Activated naive CD4-positive, alpha-beta T cell treated with anti-CD3 and anti-CD28 coated beads, Interleukin-2, amount 10 ng/mL, durations not matched to agents 7 days and 5 days (primary cell): ENCODE data around the gene DSCAML1.

ENCODE experiments used
- CTCF ChIA-PET: fragments of 350-600 bp; sonication (Branson Sonifier 250); formaldehyde crosslinking; loops from one replicate; lab custom pipeline; 2021; ENCODE audit warnings: antibody characterized with exemption; lab: Charles Lee
- DNase-seq: peaks from one replicate; pipeline ENCODE4 v3.0.0-alpha.2; 2020
- H3K27ac Mint-ChIP-seq: one replicate; pipeline ENCODE4 v1.8.0; 2021; ENCODE audit warnings: mild to moderate bottlenecking, moderate library complexity, mixed read lengths
- H3K27me3 Mint-ChIP-seq: one replicate; pipeline ENCODE4 v1.8.0; 2021; ENCODE audit warnings: mild to moderate bottlenecking, mixed read lengths
- H3K36me3 Mint-ChIP-seq: one replicate; pipeline ENCODE4 v1.8.0; 2021; ENCODE audit warnings: mixed read lengths
- H3K4me1 Mint-ChIP-seq: one replicate; pipeline ENCODE4 v1.8.0; 2021; ENCODE audit warnings: mixed read lengths
- H3K4me3 Mint-ChIP-seq: one replicate; pipeline ENCODE4 v1.8.0; 2021; ENCODE audit warnings: mild to moderate bottlenecking, moderate library complexity, mixed read lengths
- H3K9me3 Mint-ChIP-seq: one replicate; pipeline ENCODE4 v1.8.0; 2021; ENCODE audit warnings: mixed read lengths

The DSCAML1 gene

DNA sequence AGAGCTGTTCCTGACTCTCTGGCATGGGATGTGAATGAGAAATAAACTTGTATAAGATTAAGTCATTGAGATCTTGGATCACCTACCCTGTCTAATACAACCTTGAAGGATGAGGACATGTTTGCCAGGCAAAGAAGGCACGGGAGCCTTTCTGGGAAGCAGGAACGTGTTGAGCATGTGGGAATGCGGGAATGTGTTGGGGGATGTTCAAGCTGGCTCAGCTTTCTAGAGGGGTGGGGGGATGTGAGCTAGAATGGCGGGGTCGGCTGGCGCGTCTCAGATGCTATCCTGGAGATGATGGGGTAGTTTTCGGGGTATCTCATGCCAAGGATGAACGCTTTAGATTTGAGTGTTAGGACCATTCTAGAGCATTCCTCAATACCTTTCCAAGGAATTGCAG, 227.1 kb downstream of the DSCAML1 start:
- CTCF ChIA-PET: no interaction called here
- Mint-ChIP-seq H3K4me3 (no peak overlapping the region), H3K27me3 (peaks cover 26% of the 10 kb centered on the region), H3K27ac (no peak overlapping the region), H3K9me3 (no peaks in the 10 kb centered on the region), H3K4me1 (no peaks in the 10 kb centered on the region), H3K36me3 (no peaks in the 10 kb centered on the region)
- DNase-seq: no peak

DNA sequence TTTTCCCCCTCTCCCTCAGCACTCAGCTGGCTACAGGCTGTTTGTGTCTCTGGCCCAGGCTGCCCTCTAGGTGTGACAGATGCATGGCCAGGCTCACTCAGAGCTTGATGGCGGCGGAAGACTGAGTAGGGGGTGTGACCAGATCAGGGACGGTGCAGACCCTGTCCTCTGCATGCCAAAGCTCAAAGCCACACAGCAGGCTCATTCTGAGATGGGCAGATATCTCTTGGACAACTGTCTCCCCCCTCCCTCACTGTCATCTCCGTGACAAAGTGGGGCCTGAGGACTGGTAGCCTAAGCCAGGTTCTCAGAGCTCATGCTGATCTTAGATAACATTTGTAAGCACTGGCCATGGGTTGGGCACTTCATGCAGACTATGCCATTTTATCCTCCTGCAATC, 231.3 kb downstream of the DSCAML1 start:
- H3K36me3 Mint-ChIP-seq: no peaks in the 10 kb centered on the region
- no peaks in the 10 kb centered on the region for H3K4me1 Mint-ChIP-seq
- no peak for DNase-seq
- peaks cover 17% of the 10 kb centered on the region for H3K27me3 Mint-ChIP-seq
- CTCF ChIA-PET: interaction anchor here (0.6 kb wide), 1 partner anchor 90 kb away, joined by 3 read pairs; no protein-coding TSS in a partner anchor
- no peak overlapping the region for H3K27ac Mint-ChIP-seq
- no peak overlapping the region for H3K4me3 Mint-ChIP-seq
- H3K9me3 Mint-ChIP-seq: no peaks in the 10 kb centered on the region

DNA sequence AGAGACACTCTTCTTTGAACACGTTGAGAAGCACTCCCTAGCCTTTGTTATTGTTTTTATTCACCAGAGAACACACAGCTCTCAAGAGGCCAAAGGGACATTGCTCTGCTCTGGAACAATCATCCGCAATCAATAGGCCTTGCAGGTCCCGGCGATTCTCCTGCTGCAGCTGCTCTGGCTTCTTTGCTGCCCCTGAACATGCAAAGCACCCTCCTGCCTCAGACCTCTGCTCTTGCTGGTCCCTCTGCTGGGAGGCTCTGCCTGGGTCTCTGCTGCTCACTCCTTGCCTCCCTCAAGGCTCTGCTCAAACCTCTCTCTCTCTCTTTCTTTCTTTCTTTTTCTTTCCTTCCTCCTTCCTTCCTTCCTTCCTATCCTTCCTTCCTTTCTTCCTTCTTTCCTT, 232.7 kb downstream of the DSCAML1 start:
- Mint-ChIP-seq H3K4me1 (no peaks in the 10 kb centered on the region), H3K27ac (no peak overlapping the region), H3K36me3 (no peaks in the 10 kb centered on the region), H3K27me3 (peaks cover 13% of the 10 kb centered on the region), H3K4me3 (no peak overlapping the region), H3K9me3 (no peaks in the 10 kb centered on the region)
- DNase-seq: no peak
- CTCF ChIA-PET: no interaction called here

DNA sequence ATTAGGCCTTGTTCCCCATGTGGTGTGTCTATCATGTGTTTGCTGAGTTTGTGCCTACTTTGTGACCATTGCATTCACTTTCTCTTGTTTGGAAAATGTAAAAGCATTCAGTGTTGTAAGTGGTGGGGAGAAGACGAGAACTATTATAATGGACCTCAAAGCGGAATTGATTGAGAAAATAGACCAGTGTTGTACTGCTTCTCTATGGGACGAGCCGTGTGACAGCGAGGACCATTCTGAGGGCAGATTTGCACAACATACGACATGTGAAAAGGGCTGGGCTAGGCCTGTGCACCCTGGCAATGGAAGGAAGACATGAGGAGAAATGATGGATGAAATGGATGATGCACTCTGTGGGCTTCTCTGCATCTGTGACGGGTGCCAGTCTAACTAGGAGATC, 233.5 kb downstream of the DSCAML1 start:
- no peak for DNase-seq
- Mint-ChIP-seq H3K27me3 (peaks cover 12% of the 10 kb centered on the region), H3K36me3 (no peaks in the 10 kb centered on the region), H3K4me3 (no peak overlapping the region), H3K4me1 (no peaks in the 10 kb centered on the region), H3K9me3 (no peaks in the 10 kb centered on the region), H3K27ac (no peak overlapping the region)
- CTCF ChIA-PET: no interaction called here

DNA sequence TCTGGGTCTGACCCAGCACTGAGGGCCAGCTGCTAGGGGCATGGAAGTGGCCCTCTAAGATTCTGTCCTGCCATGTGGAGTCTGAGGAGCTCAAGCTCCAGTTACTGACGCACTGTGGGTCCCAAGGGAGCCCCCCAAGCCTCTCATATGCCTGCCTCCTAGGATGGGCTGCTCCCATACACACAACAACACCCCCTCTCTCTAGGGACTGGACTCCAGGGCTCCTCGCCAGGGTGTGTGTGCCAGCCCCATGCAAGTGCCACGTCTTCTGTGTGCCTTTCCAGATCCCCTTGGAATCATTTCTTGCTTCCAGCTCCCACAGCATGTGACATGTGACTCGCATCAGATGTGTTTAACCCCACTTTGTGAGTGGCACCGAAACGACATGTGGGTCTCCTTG, 234.9 kb downstream of the DSCAML1 start:
- H3K27ac Mint-ChIP-seq: no peak overlapping the region
- CTCF ChIA-PET: no interaction called here
- H3K4me1 Mint-ChIP-seq: no peaks in the 10 kb centered on the region
- H3K4me3 Mint-ChIP-seq: no peak overlapping the region
- no peaks in the 10 kb centered on the region for H3K9me3 Mint-ChIP-seq
- no peak for DNase-seq
- no peaks in the 10 kb centered on the region for H3K36me3 Mint-ChIP-seq
- peaks cover 12% of the 10 kb centered on the region for H3K27me3 Mint-ChIP-seq

DNA sequence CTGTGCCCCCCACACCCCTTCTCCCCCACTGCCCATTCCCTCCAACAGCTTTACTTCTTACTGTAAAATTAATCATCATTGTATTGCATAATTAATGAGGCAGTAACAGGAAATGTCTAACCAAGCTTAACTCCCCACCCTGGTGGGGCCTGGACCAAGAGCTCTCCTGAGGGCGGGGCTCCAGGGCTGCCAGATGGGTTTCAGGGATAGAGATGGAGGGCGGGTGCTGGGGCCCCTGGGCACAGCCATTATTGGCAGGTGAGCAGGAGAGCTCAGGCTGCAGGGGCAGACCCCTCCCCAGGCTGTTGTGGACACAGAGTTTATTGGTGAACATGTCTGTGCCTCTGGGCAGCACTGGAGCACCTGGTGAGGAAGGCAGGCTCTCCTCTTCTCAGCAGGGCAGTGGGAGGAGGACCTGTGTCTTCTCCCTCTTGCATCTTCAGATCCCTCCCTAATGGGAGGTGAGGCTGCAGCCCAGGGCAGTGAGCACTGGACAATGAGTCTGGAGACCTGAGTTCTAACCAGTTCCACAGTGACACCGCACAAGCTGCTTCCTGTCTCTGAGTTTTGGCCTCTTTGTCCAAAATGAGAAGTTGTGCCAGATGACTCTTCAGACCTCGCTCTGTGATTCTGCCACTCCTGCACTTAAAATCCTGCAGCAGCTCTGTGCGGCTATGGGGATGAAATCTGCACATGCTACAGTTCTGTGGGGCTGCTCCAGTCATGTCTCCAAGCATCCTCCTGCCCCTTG, 236.1 kb downstream of the DSCAML1 start:
- H3K36me3 Mint-ChIP-seq: no peaks in the 10 kb centered on the region
- CTCF ChIA-PET: no interaction called here
- no peaks in the 10 kb centered on the region for H3K9me3 Mint-ChIP-seq
- peaks cover 12% of the 10 kb centered on the region for H3K27me3 Mint-ChIP-seq
- H3K4me3 Mint-ChIP-seq: no peak overlapping the region
- H3K27ac Mint-ChIP-seq: no peak overlapping the region
- DNase-seq: no peak
- no peaks in the 10 kb centered on the region for H3K4me1 Mint-ChIP-seq

DNA sequence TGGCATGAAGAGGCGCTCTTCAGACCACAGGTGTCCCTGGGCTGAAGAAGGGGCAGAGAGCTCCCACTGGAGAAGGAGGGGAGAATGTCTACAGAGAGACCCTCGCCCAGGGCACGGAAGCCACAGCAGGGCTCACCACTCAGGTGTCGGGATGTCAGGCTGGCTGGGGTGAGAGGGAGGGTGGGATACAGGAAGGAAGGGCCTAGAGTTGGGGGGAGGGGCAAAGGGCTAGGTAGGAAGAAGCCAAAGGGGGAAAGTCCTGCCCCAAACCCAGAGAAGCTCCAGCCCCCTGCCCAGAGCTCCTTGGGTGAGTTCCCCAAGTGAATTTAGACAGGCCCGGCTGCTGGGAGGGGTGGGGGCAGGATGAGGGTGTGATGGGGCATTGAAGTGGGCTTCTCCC, 237.3 kb downstream of the DSCAML1 start:
- peaks cover 18% of the 10 kb centered on the region for H3K27me3 Mint-ChIP-seq
- no peak overlapping the region for H3K27ac Mint-ChIP-seq
- no peak for DNase-seq
- H3K36me3 Mint-ChIP-seq: no peaks in the 10 kb centered on the region
- CTCF ChIA-PET: no interaction called here
- no peaks in the 10 kb centered on the region for H3K4me1 Mint-ChIP-seq
- H3K9me3 Mint-ChIP-seq: no peaks in the 10 kb centered on the region
- no peak overlapping the region for H3K4me3 Mint-ChIP-seq

DNA sequence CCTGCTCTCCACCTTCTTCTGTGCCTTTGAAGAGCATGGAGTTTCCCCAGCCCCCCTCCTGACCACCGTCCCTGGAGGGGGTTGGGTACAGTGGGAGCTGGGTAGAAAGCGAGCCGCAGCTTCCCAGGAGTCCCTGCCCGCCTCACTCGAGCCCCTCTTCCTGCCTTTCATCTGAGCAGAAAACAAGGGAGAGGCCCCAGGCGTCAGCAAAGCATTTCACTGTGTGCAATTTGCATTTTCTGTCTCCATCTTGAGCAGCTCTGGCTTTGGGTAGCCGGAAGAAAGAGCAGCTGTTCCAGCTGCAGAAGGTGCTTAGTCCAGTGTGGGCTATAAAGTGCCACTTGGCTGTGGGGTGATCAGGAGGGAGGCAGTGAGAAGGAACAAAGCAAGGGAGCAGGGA, 239.7 kb downstream of the DSCAML1 start:
- H3K27me3 Mint-ChIP-seq: peaks cover 13% of the 10 kb centered on the region
- no peak overlapping the region for H3K4me3 Mint-ChIP-seq
- CTCF ChIA-PET: interaction anchor here (1.3 kb wide), 1 partner anchor 18 kb away, joined by 3 read pairs; no protein-coding TSS in a partner anchor
- H3K27ac Mint-ChIP-seq: no peak overlapping the region
- no peaks in the 10 kb centered on the region for H3K36me3 Mint-ChIP-seq
- H3K4me1 Mint-ChIP-seq: no peaks in the 10 kb centered on the region
- no peaks in the 10 kb centered on the region for H3K9me3 Mint-ChIP-seq
- DNase-seq: no peak

DNA sequence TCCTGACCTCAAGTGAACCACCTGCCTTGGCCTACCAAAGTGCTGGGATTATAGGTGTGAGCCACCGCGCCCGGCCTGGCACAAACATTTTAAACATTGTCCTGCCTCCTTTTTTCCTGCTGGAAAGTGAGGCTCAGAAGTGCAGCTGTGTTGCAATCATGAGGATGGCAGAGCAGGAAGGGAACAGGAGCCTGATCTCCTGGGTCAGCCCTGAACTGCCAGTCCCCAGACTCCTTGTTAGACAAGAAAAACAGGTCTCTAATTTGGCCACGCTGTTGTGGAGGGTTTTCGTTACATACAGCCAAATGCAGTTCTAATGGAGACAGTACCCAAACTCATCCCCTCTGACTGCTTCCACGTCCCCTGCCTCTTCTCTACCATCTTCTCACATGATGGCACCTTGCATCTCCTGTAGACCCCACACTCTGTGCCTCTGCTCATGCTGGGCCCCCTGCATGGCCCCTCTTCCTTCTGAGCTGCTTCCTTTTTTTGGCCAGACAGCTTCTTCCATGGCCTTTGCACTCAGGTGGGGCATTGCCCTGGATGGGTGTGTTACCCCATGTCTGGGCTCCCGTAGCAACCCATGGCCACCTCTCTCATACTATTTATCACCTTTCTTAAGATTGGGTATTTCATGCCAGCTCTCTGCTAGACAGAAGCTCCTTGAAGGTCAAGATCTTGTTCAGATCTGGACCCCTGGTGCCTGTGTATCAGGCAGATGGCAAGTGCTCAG, 242.2 kb downstream of the DSCAML1 start:
- Mint-ChIP-seq H3K4me3 (no peak overlapping the region), H3K27me3 (peaks cover 25% of the 10 kb centered on the region), H3K9me3 (no peaks in the 10 kb centered on the region), H3K27ac (no peak overlapping the region), H3K36me3 (no peaks in the 10 kb centered on the region), H3K4me1 (no peaks in the 10 kb centered on the region)
- CTCF ChIA-PET: no interaction called here
- DNase-seq: no peak

DNA sequence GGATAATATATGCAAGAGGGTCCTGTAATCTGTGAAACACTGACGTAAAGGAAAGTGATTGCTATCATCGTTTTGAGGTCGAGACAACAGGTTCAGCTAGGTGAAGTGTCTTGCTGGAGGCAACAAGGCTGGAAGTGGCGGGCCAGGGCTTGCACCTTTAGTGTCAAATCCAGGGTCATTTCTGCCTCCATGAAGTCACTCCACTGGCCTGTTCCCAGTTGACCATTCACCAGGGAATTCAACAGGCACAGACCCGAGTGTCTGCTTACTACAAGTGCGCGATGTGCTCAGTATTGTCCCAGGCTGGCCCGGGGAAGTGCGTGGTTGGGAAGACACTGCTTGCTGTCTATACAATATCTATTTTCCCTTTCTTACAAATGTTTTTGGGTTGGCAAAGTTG, 244.4 kb downstream of the DSCAML1 start:
- Mint-ChIP-seq H3K4me3 (no peak overlapping the region), H3K27ac (no peak overlapping the region), H3K27me3 (peaks cover 22% of the 10 kb centered on the region), H3K9me3 (no peaks in the 10 kb centered on the region), H3K36me3 (no peaks in the 10 kb centered on the region), H3K4me1 (no peaks in the 10 kb centered on the region)
- CTCF ChIA-PET: interaction anchor here (1.3 kb wide), 1 partner anchor 126 kb away, joined by 4 read pairs; no protein-coding TSS in a partner anchor
- no peak for DNase-seq

DNA sequence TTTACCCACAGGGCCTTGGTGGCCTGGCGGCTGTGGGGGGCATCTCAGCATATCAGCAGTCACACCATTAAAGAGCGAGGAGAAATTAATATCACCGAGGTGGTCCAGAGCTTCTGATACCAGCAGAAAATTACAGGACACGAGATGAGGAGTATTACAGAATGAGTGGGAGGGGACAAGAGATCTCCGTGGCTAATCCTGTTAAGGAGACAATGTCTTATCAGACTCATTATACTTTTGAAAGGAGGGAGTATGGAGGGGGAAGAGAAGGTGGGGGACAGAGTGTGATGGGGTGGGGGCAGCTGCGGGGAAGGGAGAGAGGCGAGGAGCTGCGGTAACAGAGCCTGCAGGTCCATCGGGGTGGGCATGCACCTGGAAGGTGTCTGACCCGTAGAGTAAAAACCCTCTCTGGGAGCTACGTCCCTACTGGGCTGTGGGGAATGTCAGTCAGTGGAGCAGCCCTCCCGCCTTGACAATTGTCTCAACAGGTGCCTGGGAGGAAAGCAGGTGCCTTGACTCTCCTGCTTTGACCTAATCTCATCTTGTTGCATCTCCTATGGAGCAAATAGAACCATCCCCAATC, 245.2 kb downstream of the DSCAML1 start:
- H3K4me3 Mint-ChIP-seq: no peak overlapping the region
- no peaks in the 10 kb centered on the region for H3K9me3 Mint-ChIP-seq
- H3K27me3 Mint-ChIP-seq: peaks cover 22% of the 10 kb centered on the region
- no peaks in the 10 kb centered on the region for H3K36me3 Mint-ChIP-seq
- DNase-seq: no peak
- CTCF ChIA-PET: no interaction called here
- H3K4me1 Mint-ChIP-seq: no peaks in the 10 kb centered on the region
- no peak overlapping the region for H3K27ac Mint-ChIP-seq

DNA sequence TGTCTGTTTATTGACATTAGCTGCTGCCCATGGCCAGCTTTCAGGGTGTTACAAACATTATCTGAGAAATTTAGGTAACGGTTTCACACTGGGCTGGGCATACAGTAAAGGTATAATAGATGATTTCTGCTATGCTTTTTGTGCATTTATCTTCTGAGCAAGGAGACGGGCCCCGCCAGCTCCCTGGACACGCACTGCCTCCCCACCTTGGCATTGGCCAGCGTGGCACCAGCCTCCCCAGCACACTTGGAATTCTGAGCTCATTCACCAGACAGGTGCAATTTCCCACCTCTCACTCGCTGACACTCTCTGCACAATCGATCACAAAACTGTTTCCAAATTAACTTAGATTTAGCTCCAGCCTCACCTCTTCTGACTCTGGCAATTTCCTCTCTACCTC, 246.6 kb downstream of the DSCAML1 start:
- CTCF ChIA-PET: interaction anchor here (2.8 kb wide), 1 partner anchor 124 kb away, joined by 7 read pairs; no protein-coding TSS in a partner anchor
- Mint-ChIP-seq H3K27me3 (peaks cover 22% of the 10 kb centered on the region), H3K4me1 (no peaks in the 10 kb centered on the region), H3K36me3 (no peaks in the 10 kb centered on the region), H3K27ac (no peak overlapping the region), H3K4me3 (no peak overlapping the region), H3K9me3 (no peaks in the 10 kb centered on the region)
- DNase-seq: no peak

DNA sequence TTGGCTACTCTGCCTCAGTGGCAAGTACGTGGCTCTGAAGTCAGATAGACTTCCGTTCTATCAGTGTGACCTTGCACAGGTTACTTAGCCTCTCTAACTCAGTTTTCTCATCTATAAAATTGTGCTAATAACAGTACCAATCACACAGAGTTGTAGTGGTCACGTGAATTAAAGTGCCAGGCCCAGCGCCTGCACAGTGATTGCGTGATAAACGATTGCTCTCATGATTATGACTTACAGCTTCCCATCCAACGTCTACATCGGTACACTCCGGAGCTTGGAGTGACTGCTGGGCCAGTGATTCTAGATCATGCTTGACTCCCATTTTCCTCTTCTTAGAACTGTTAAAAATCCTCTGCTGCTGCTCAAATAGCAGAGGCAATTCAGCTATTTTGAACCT, 247.6 kb downstream of the DSCAML1 start:
- Mint-ChIP-seq H3K36me3 (no peaks in the 10 kb centered on the region), H3K4me1 (no peaks in the 10 kb centered on the region), H3K9me3 (no peaks in the 10 kb centered on the region), H3K27ac (no peak overlapping the region), H3K4me3 (no peak overlapping the region), H3K27me3 (peaks cover 15% of the 10 kb centered on the region)
- DNase-seq: no peak
- CTCF ChIA-PET: interaction anchor here (2.8 kb wide), 1 partner anchor 123 kb away, joined by 7 read pairs; no protein-coding TSS in a partner anchor

DNA sequence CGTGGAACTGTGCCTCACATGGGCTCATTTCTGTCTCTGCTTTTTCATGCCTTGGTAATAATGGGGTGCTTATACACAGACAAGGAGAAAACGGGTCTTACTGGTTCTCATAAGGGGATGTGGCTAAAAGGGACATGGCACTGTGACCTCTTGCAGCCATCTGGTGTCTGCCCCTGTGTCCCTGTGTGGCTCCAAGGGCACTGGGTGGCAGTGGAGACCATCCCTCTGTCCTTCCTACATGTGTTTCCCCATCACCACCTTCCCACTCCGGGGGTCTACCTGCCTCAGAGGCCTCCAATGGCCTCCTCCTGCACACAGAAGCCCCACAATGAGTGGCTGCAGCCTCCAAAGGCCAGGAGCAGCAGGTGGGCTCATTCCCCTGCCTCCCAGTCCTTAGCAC, 248.1 kb downstream of the DSCAML1 start:
- Mint-ChIP-seq H3K27me3 (peaks cover 15% of the 10 kb centered on the region), H3K36me3 (no peaks in the 10 kb centered on the region), H3K9me3 (no peaks in the 10 kb centered on the region), H3K4me3 (no peak overlapping the region), H3K4me1 (no peaks in the 10 kb centered on the region), H3K27ac (no peak overlapping the region)
- DNase-seq: no peak
- CTCF ChIA-PET: interaction anchor here (2.8 kb wide), 1 partner anchor 122 kb away, joined by 7 read pairs; no protein-coding TSS in a partner anchor
